ENCODE data around the gene RYR1.
"Not testable (repeated sequence)": the region's sequence is repeated elsewhere in the genome, so short reads cannot be mapped to it uniquely, and the experiment has no call there.

RYR1 gene

DNA sequence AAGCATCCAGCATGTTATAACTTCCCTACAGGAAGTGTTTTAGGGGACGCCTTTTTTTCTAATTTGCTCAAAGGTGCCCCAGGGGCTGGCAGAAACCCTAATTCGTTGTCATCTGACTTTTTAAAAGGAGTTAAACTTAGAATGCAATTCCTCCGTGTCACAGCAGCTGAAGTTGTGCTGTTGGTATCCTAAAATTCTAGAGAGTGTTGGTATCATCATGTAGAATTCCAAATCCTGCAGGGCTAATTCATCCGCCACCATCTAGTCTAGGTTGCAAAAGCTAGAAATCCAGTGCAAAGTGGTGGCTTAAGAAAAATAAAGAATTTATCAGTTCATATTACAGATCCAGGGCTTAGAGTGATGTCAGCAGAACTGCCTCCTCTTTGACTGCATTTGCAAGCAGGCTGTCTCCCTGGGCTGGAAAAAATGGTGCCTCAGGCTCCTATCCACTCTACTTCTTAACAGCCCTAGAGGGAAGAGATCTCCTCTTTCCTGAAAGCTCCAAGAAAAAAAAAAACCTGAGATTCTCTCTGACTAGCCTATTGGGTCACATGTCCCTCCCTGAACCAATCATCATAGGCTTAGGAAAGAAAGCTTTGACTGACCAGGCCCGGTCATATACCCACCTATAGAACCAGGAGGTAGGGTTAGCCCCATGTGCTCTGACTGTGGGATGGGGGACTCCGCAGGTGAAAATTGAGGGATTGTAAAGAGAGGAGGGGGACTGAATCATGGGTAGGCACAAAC, 111.3 kb downstream of the RYR1 start:
- DNase-seq, result no peak

DNA sequence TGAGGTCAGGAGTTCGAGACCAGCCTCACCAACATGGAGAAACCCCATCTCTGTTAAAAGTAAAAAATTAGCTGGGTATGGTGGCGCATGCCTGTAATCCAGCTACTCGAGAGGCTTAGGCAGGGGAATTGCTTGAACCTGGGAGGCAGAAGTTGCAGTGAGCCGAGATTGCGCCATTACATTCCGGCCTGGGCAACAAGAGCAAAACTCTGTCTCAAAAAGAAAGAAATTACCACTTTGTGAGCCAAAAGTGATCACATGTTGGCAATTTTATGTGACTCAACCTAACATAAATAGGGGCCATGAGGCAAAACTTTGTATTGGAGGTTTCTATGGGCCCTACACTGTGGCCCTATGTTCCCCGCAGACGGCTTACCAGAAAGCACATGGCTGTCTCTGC, 112.1 kb downstream of the RYR1 start:
- peak; percentile 44 for DNase-seq

DNA sequence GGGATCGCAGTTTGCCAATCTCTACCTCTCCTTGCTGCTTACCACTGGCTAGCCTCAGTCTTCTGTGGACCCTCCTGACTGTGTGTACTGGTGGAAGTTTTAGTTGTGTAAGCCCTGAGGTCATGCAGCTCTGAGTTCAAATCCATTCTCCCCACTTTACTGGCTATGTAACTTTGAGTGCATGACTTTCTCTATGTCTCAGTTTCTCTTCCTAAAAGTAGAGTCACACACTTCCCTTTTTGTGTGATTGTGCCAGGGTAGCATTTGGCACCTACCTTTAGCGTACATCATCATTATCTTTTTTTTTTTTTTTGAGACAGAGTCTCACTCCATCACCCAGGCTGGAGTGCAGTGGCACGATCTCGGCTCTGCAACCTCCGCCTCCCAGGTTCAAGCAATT, 113.9 kb downstream of the RYR1 start:
- peak; percentile 83 for DNase-seq

GRCh38 chr19:38549061-38549460, 115.6 kb downstream of the RYR1 start:
- no peak for DNase-seq

DNA sequence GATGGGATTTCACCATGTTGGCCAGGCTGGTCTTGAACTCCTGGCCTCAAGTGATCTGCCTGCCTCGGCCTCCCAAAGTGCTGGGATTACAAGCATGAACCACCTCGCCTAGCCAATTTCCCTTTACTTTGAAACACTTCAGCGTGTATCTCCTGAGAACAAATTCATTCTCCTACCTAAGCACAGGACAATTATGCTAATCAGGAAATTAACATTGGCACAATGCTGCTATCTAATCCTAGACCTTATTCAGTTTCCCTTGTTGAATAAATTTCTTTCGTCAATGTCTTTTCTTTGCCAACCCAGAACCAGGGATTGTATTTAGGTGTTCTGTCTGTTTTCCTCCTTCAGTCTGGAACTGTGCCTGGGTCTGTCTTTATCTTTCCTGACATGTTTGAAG, 116.5 kb downstream of the RYR1 start:
- DNase-seq, result no peak

DNA sequence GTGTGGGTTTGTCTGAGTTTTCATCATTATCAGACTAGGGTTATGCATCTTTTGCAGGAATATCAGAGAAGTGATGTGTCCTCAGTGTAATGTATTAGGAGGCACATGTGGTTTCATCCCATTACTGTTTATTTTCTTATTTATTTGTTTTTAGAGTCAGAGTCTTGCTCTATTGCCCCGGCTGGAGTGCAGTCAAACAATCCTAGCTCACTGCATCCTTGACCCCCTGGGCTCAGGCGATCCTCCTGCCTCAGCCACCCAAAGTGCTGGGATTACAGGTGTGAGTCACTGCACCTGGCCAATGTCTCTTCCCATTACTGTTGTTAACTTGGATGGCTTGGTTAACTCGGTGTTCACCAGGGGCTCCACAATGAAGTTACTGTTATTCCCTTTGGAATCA, 116.9 kb downstream of the RYR1 start:
- no peak for DNase-seq

DNA sequence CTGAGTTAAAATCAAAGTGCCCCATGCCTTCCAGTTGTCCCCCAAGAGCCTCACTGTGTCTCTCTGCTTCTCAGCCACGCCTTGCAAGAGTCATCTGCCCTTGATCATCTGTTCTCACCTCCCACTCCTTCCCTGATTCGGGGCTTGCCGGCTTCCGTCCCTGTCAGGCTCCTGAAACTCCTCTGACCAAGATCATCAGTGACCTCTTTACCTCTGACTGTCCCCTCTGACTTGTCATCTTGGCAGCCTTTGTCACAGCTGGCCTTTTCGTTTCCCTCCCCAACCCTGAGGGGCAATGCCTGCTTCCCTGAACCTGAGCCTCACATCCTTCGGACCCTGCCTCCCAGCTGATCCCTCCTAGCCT, 117.9 kb downstream of the RYR1 start:
- DNase-seq, result no peak

- DNase-seq, result not testable (repeated sequence)
Measured at GRCh38 chr19:38553239-38553638, 119.7 kb downstream of the RYR1 start.

DNA sequence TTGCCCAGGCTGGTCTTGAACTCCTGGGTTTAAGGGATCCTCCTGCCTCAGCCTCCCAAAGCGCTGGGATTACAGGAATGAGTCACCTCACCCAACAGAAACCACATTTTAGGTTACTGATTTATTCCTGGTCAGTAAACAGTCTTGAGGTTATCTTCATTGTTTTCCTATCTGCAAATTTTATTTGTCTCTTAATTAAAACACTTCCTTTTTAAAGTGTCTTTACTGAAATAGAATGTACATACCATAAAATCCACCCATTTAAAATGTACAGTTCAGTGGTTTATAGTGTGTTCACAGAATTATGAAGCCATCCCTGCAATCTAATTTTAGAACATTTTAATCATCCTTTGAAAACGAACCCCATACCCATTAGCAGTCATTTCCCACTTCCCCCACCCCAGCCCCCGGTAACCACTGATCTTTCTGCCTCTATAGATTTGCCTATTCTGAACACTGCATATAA, 121.2 kb downstream of the RYR1 start:
- DNase-seq, result peak; percentile 39

DNA sequence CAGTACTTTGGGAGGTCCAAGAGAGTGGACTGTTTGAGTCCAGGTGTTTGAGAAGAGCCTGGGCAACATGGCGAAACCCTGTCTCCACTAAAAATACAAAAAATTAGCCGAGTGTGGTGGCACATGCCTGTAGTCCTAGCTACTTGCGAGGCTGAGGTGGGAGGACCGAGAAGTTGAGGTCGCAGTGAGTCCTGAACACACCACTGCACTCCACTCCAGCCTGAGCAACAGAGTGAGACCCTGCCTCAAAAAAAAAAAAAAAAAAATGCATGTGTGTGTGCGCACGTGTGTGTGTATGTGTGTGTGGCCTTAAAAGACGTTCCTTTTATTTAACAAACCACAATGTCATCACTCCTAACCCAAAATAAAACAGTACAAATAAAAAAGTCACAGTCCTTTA, 121.7 kb downstream of the RYR1 start:
- peak; percentile 26 for DNase-seq

- DNase-seq, result peak; percentile 72
Measured at GRCh38 chr19:38556521-38557174, 123.2 kb downstream of the RYR1 start.

DNA sequence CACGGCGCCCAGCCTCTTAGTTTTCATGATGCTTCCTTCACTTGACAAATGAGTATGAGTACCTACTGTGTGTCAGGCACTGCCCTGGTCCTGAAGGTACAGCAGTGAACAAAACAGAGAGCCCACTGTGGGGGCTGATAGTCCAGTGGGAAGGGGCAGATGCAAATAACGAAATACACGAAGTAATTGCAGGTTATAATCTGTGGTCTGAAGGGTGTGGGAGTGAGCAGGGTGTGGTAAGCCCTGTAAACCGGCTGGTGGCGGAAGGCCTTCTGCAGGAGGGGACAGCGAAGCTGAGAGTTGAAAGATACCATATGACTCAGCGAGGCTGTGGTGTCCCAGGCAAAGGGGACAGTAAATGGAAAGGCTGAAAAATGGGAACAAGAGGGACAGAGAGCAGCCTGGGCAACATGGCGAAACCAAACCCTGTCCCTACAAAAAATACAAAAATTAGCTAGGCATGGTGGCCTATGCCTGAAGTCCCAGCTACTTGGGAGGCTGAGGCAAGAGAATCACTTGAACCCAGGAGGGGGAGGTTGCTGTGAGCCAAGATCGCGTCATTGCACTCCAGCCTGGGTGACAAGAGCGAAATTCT, 123.8 kb downstream of the RYR1 start:
- peak; percentile 97 for DNase-seq

DNA sequence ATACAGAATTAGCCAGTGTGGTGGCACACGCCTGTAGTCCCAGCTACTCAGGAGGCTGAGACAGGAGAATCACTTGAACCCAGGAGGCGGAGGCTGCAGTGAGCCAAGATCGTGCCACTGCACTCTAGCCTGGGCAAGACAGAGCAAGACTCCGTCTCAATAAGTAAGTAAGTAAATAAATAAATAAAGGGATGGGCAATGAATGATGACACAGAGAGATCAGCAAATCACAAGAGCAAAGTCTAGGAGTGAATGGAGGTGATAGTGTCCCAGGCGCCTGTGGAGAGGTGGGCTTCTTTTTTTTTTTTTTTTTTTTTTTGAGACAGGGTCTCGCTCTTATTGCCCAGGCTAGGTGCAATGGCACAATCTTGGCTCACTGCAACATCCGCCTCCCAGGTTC, 125.4 kb downstream of the RYR1 start:
- not testable (repeated sequence) for DNase-seq

GRCh38 chr19:38559428-38560401, 126.2 kb downstream of the RYR1 start:
- peak; percentile 39 for DNase-seq

DNA sequence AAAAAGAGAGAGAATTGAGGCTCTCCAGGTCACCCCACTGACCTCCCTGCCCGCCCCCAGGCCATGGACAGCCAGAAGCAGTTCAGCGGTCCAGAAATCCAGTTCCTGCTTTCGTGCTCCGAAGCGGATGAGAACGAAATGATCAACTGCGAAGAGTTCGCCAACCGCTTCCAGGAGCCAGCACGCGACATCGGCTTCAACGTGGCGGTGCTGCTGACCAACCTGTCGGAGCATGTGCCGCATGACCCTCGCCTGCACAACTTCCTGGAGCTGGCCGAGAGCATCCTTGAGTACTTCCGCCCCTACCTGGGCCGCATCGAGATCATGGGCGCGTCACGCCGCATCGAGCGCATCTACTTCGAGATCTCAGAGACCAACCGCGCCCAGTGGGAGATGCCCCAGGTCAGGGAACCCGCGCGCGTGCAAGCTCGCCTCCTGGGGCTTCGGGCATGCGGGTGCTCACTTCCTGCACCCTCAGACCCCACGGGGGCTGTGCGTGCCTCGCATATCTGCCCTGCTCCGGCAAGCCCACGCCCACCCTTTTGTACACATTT, 127.6 kb downstream of the RYR1 start:
- no peak for DNase-seq

DNA sequence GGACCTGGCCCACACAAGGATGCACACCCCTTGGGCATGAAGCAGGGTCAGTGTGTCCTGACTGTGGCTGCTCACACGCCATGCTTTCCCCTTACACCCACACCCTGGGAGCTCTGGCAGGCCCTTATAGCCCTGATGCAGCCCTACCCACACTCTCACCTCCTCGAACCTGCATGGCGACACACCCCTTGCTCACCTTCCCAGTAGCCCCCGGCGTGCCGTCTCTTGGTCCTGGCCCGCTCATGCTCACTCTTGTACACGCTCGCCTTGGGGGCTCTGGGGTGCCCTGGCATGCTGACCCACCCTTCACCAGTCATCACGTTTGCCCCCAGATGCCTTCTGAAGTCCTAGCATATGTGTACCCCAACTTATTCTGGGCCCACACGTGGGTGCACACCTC, 128.2 kb downstream of the RYR1 start:
- no peak for DNase-seq

- DNase-seq, result no peak
Measured at GRCh38 chr19:38562096-38562495, 128.6 kb downstream of the RYR1 start.

DNA sequence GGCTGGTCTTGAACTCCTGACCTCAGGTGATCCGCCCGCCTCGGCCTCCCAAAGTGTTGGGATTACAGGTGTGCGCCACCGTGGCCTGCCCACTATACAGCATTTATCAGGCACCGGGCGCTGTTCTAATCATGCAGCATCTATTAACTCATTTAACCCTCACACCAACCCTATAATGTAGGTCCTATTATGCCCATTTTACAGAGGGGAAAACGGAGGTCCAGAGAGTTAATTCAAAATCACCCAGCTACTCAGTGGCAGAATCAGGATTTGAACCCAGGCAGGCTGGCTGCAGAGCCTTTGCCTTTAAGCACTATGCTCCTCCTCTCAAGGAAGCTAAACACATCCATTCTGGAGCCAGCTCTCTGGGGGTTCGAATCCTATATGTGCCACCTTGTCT, 130.0 kb downstream of the RYR1 start:
- no peak for DNase-seq

GRCh38 chr19:38564981-38565690, 131.6 kb downstream of the RYR1 start:
- DNase-seq, result no peak

DNA sequence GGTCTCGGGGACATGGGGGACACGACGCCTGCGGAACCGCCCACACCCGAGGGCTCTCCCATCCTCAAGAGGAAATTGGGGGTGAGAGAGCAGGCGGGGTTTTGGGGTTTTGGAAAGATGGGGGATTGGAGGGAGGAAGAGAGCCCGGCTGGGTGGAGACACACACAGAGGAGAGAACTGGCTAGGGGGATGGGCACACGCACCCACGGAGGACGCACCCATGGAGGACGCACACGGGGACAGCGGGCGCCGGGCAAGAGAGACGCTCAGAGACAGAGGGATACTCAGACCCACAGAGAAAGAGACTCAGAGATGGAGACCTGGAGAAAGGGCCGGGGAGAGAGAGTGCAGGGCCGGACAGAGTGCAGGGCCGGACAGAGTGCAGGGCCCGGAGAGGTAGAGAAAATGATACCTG, 132.2 kb downstream of the RYR1 start:
- DNase-seq, result no peak

GRCh38 chr19:38569368-38569983, 136.0 kb downstream of the RYR1 start:
- no peak for DNase-seq

DNA sequence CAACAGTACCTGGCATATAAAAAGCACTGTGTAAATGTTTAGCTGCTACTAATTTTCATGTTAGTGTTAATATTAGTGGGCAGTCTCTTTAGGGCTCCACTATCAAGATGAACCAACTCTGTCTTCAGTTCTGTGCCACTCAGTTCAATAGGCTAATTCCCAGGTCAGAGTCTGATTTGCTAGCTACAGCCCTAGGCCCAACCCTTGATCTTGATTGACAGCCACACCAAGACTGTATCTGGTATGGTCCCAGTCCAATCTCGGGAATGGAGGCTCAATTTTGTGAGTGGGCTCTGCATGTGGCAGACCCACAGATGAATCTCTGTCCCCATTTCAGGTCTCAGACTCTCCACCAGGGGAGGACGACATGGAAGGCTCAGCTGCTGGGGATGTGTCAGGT, 138.2 kb downstream of the RYR1 start:
- DNase-seq, result no peak
